HepG2 (cell line): ENCODE results near the gene CES2. TPM values are rescaled to one million over a fixed set of nuclear protein-coding genes. Genes with fewer than 3 reads are reported as not detected.

Experiments
- DPF2 ChIP-seq: sonication (generic); formaldehyde crosslinking; IDR thresholded peaks from 2 replicates; pipeline ENCODE4 v1.4.0; 2020; ENCODE audit warnings: mild to moderate bottlenecking, low read depth, missing genetic modification reagents, borderline replicate concordance
- PAWR ChIP-seq: sonication (generic); formaldehyde crosslinking; IDR thresholded peaks from 2 replicates; pipeline ENCODE4 v1.4.0; 2020; ENCODE audit warnings: missing genetic modification reagents, mild to moderate bottlenecking, borderline replicate concordance
- PHF5A ChIP-seq: IDR thresholded peaks from one replicate; pipeline ENCODE4 v1.6.1; 2018; ENCODE audit warnings: low read depth, missing genetic modification reagents; ENCODE audit not compliant: unreplicated experiment
- SMYD3 ChIP-seq: sonication (generic); formaldehyde crosslinking; IDR thresholded peaks from 2 replicates; pipeline ENCODE4 v1.8.1; 2023; ENCODE audit warnings: mild to moderate bottlenecking, missing genetic modification reagents
- SNAPC4 ChIP-seq: sonication (generic); formaldehyde crosslinking; IDR thresholded peaks from 2 replicates; pipeline ENCODE4 v1.4.0; 2020; ENCODE audit warnings: mild to moderate bottlenecking, missing genetic modification reagents
- ZEB1 ChIP-seq: IDR thresholded peaks from 2 replicates; pipeline ENCODE4 v1.6.1; 2012; ENCODE audit warnings: mild to moderate bottlenecking, low read depth, inconsistent platforms; ENCODE audit not compliant: insufficient replicate concordance
- ZNF33B ChIP-seq: sonication (generic); formaldehyde crosslinking; IDR thresholded peaks from 2 replicates; pipeline ENCODE4 v1.5.1; 2020; ENCODE audit warnings: mild to moderate bottlenecking, missing genetic modification reagents
- ZNF446 ChIP-seq: sonication (generic); formaldehyde crosslinking; IDR thresholded peaks from 2 replicates; pipeline ENCODE4 v1.5.0; 2020; ENCODE audit warnings: mild to moderate bottlenecking, missing genetic modification reagents
- ZNF460 ChIP-seq: sonication (generic); formaldehyde crosslinking; IDR thresholded peaks from 2 replicates; pipeline ENCODE4 v1.5.1; 2020; ENCODE audit warnings: missing genetic modification reagents, mild to moderate bottlenecking, borderline replicate concordance
- ZNF749 ChIP-seq: sonication (generic); formaldehyde crosslinking; IDR thresholded peaks from 2 replicates; pipeline ENCODE4 v1.8.0; 2022; ENCODE audit warnings: mild to moderate bottlenecking, missing genetic modification reagents, moderate library complexity, borderline replicate concordance
- polyA plus RNA-seq, 8 experiments: library from polyadenylated mRNA; depleted of rRNA in 3 of 8; stranded (reverse) in 7 of 8; unstranded in 1 of 8; fragments of >200 nt; fragmentation: Illumina TruSeq in 4 of 8; extraction: Trizol in 4 of 8; gene quantifications; 2 replicates each; pipeline versions ENCODE4 v1.2.1 to v1.2.3, GENCODE V29; 2011 to 2016; ENCODE audit warnings: low read depth in 4 of 8, missing spikeins in 1 of 8, mixed read lengths in 1 of 8; ENCODE audit not compliant: insufficient read depth in 1 of 8
- total RNA-seq, 5 experiments: library from RNA; depleted of rRNA; stranded (reverse); fragments of >200 nt; fragmentation: Illumina TruSeq; extraction: Trizol; gene quantifications; 2 replicates each; pipeline ENCODE4 v1.2.3, GENCODE V29; 2016; ENCODE audit warnings: low read depth in 1 of 5
- TF ChIP-seq, protein P1 (sequence below): sonication (generic); formaldehyde crosslinking; IDR thresholded peaks from 2 replicates; pipeline ENCODE4 v1.4.0; 2020; ENCODE audit warnings: low read depth, missing genetic modification reagents
- TF ChIP-seq, protein P2 (sequence below): sonication (generic); formaldehyde crosslinking; IDR thresholded peaks from 2 replicates; pipeline ENCODE4 v1.5.0; 2020; ENCODE audit warnings: mild to moderate bottlenecking, missing genetic modification reagents, moderate library complexity
- TF ChIP-seq, protein P3 (sequence below): IDR thresholded peaks from 2 replicates; pipeline ENCODE4 v1.4.0; 2020; ENCODE audit warnings: mild to moderate bottlenecking, missing genetic modification reagents

The CES2 gene
- total and polyA plus RNA-seq, 2 of the 13 experiments (the other 11 are each of a cell fraction or from before 2014, with no cell fraction given) = 50.6 to 63.8 TPM

DNA sequence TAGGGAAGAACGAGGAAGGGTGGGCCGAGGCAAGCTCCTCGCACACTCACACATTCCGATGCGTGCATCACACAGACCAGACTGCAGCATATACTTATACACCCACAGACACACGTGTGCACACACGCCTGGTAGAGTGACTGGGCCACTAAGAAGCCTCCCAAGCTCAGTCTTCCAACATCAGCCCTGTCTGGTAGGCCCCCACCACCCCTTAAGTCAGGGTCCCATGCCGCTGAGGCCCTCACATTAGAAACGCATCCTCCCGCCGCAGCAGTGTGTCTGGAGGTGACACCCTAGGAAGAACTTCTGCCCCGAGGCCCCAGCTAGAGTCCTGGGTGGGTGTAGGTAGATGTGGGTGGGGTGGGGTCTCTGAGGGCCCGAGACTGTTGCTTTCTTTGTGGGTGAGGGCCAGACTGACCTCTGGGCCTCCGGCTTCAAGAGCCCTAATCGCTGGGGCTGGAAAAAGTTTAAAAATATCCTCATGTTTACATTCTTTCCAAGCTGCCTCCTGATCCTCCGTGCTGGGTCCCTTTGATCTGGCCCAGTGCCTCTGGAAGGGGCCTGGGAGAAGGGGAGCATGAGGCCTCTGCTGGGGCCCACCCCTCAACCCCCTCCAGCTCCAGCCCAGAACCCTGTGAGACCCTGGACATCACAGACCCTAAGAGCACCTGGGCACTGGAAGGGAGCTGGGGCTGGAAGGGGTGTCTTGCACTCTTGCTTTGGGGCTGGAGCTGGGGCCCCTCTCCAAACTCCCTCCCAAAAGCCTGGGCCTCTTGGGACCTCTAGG lies 30.3 kb upstream of the CES2 start (continued):
- TF ChIP-seq, protein P1, sequence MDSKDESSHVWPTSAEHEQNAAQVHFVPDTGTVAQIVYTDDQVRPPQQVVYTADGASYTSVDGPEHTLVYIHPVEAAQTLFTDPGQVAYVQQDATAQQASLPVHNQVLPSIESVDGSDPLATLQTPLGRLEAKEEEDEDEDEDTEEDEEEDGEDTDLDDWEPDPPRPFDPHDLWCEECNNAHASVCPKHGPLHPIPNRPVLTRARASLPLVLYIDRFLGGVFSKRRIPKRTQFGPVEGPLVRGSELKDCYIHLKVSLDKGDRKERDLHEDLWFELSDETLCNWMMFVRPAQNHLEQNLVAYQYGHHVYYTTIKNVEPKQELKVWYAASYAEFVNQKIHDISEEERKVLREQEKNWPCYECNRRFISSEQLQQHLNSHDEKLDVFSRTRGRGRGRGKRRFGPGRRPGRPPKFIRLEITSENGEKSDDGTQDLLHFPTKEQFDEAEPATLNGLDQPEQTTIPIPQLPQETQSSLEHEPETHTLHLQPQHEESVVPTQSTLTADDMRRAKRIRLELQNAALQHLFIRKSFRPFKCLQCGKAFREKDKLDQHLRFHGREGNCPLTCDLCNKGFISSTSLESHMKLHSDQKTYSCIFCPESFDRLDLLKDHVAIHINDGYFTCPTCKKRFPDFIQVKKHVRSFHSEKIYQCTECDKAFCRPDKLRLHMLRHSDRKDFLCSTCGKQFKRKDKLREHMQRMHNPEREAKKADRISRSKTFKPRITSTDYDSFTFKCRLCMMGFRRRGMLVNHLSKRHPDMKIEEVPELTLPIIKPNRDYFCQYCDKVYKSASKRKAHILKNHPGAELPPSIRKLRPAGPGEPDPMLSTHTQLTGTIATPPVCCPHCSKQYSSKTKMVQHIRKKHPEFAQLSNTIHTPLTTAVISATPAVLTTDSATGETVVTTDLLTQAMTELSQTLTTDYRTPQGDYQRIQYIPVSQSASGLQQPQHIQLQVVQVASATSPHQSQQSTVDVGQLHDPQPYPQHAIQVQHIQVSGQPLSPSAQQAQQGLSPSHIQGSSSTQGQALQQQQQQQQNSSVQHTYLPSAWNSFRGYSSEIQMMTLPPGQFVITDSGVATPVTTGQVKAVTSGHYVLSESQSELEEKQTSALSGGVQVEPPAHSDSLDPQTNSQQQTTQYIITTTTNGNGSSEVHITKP (CRISPR knock-in tag) = no peak; the same call in 1 of the 2 replicates
- TF ChIP-seq SNAPC4 (CRISPR knock-in tag) (0 out of 2 replicates have a peak, but pooled peaks have one; percentile 20), ZNF446 (CRISPR knock-in tag) (0 out of 2 replicates have a peak, but pooled peaks have one; percentile 21), PAWR (CRISPR knock-in tag) (no peak), ZNF33B (CRISPR knock-in tag) (no peak), ZNF460 (CRISPR knock-in tag) (no peak), PHF5A (CRISPR knock-in tag) (no peak), ZEB1 (peak; percentile 26), DPF2 (CRISPR knock-in tag) (peak; percentile 82; the same call in 1 of the 2 replicates), ZNF749 (CRISPR knock-in tag) (no peak), SMYD3 (CRISPR knock-in tag) (no peak)
- TF ChIP-seq, protein P2, sequence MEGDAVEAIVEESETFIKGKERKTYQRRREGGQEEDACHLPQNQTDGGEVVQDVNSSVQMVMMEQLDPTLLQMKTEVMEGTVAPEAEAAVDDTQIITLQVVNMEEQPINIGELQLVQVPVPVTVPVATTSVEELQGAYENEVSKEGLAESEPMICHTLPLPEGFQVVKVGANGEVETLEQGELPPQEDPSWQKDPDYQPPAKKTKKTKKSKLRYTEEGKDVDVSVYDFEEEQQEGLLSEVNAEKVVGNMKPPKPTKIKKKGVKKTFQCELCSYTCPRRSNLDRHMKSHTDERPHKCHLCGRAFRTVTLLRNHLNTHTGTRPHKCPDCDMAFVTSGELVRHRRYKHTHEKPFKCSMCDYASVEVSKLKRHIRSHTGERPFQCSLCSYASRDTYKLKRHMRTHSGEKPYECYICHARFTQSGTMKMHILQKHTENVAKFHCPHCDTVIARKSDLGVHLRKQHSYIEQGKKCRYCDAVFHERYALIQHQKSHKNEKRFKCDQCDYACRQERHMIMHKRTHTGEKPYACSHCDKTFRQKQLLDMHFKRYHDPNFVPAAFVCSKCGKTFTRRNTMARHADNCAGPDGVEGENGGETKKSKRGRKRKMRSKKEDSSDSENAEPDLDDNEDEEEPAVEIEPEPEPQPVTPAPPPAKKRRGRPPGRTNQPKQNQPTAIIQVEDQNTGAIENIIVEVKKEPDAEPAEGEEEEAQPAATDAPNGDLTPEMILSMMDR (CRISPR knock-in tag) = 0 out of 2 replicates have a peak, but pooled peaks have one; percentile 1
- TF ChIP-seq, protein P3, sequence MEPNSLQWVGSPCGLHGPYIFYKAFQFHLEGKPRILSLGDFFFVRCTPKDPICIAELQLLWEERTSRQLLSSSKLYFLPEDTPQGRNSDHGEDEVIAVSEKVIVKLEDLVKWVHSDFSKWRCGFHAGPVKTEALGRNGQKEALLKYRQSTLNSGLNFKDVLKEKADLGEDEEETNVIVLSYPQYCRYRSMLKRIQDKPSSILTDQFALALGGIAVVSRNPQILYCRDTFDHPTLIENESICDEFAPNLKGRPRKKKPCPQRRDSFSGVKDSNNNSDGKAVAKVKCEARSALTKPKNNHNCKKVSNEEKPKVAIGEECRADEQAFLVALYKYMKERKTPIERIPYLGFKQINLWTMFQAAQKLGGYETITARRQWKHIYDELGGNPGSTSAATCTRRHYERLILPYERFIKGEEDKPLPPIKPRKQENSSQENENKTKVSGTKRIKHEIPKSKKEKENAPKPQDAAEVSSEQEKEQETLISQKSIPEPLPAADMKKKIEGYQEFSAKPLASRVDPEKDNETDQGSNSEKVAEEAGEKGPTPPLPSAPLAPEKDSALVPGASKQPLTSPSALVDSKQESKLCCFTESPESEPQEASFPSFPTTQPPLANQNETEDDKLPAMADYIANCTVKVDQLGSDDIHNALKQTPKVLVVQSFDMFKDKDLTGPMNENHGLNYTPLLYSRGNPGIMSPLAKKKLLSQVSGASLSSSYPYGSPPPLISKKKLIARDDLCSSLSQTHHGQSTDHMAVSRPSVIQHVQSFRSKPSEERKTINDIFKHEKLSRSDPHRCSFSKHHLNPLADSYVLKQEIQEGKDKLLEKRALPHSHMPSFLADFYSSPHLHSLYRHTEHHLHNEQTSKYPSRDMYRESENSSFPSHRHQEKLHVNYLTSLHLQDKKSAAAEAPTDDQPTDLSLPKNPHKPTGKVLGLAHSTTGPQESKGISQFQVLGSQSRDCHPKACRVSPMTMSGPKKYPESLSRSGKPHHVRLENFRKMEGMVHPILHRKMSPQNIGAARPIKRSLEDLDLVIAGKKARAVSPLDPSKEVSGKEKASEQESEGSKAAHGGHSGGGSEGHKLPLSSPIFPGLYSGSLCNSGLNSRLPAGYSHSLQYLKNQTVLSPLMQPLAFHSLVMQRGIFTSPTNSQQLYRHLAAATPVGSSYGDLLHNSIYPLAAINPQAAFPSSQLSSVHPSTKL (CRISPR knock-in tag) = peak; percentile 81
